ENCODE measurements around the gene OR10G7. TPM values are rescaled to one million over a fixed set of nuclear protein-coding genes. Genes with fewer than 3 reads are reported as not detected.

The OR10G7 gene
- total and polyA plus RNA-seq, 2 donors (not counting 1 experiment from before 2014, with no cell fraction given) = not detected

DNA sequence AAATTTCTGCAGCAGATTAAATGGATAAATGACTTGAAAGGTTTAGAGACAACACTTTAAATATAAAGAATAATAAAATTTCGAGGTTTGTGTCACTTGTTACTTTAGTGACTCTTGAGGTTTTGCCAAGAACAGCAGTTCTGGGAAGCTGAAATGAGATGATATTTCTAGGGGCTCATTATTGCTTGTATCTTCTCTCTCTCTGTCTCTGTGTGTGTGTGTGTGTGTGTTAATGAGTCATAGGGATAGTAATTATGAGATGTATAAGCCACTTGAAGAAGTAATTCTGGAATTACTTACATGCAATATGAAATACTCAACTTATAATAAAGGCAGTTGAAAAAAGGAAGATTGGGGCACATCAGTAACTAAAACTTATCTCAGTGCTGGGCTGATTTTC, 9.6 kb upstream of the OR10G7 start:
- Histone ChIP-seq H3K4me1 (ENCODE audit: control insufficient read depth, extremely low read depth, insufficient read depth, low read length) (no peaks in the 10 kb centered on the region), H3K9me3 (ENCODE audit: control insufficient read depth, insufficient read depth, low read depth, low read length) (no peaks in the 10 kb centered on the region), H3K27ac (ENCODE audit: insufficient read depth, low read length) (no peak overlapping the region), H3K4me2 (ENCODE audit: extremely low read depth, insufficient read depth, low read length) (no peak overlapping the region), H3K79me2 (ENCODE audit: control insufficient read depth, insufficient read depth, low read length) (no peaks in the 10 kb centered on the region), H4K20me1 (ENCODE audit: control insufficient read depth, extremely low read depth, insufficient read depth, low read length) (no peaks in the 10 kb centered on the region), H2AFZ (ENCODE audit: low read length) (no peak overlapping the region), H3K36me3 (ENCODE audit: control insufficient read depth, insufficient read depth, low read length) (no peaks in the 10 kb centered on the region), H3K27me3 (ENCODE audit: control insufficient read depth, insufficient read depth, low read length) (no peaks in the 10 kb centered on the region), H3K9ac (ENCODE audit: insufficient read depth, low read length) (no peak overlapping the region), H3K4me3 (replicated peaks in 1 of 4; ENCODE audit: control extremely low read depth in 1 of 4, insufficient read depth in 1 of 4, low read depth in 3 of 4, low read length in 4 of 4) (no peak overlapping the region)
- TF ChIP-seq CTCF (conservative IDR thresholded peaks at IDR 0.05 in 1 of 2, IDR thresholded peaks at IDR 0.05 in 1 of 2; ENCODE audit: low read depth in 1 of 2, low read length in 2 of 2) (no peak), EZH2 (IDR thresholded peaks at IDR 0.05; ENCODE audit: low read length, missing control alignments) (no peak)
- no peak for DNase-seq (ENCODE audit: low read depth in 2 of 2)

GRCh38 chr11:124043420-124043819, 2.3 kb upstream of the OR10G7 start:
- H3K9me3 ChIP-seq (ENCODE audit: control insufficient read depth, insufficient read depth, low read depth, low read length) = no peaks in the 10 kb centered on the region
- no peaks in the 10 kb centered on the region for H3K27me3 ChIP-seq (ENCODE audit: control insufficient read depth, insufficient read depth, low read length)

GRCh38 chr11:124039557-124039956, 1.6 kb downstream of the OR10G7 start:
- H3K36me3 ChIP-seq (ENCODE audit: control insufficient read depth, insufficient read depth, low read length) = no peaks in the 10 kb centered on the region
- H2AFZ ChIP-seq (ENCODE audit: low read length) = no peak overlapping the region
- no peak for DNase-seq (ENCODE audit: low read depth in 2 of 2)
- no peak overlapping the region for H3K4me2 ChIP-seq (ENCODE audit: extremely low read depth, insufficient read depth, low read length)
- H3K79me2 ChIP-seq (ENCODE audit: control insufficient read depth, insufficient read depth, low read length) = no peaks in the 10 kb centered on the region
- H3K4me3 ChIP-seq (replicated peaks in 1 of 4; ENCODE audit: control extremely low read depth in 1 of 4, insufficient read depth in 1 of 4, low read depth in 3 of 4, low read length in 4 of 4) = no peak overlapping the region
- H3K9ac ChIP-seq (ENCODE audit: insufficient read depth, low read length) = no peak overlapping the region
- TF ChIP-seq EZH2 (IDR thresholded peaks at IDR 0.05; ENCODE audit: low read length, missing control alignments) = no peak
- TF ChIP-seq CTCF (conservative IDR thresholded peaks at IDR 0.05 in 1 of 2, IDR thresholded peaks at IDR 0.05 in 1 of 2; ENCODE audit: low read depth in 1 of 2, low read length in 2 of 2) = no peak
- H3K27ac ChIP-seq (ENCODE audit: insufficient read depth, low read length) = no peak overlapping the region
- no peaks in the 10 kb centered on the region for H3K27me3 ChIP-seq (ENCODE audit: control insufficient read depth, insufficient read depth, low read length)
- no peaks in the 10 kb centered on the region for H3K9me3 ChIP-seq (ENCODE audit: control insufficient read depth, insufficient read depth, low read depth, low read length)
- no peaks in the 10 kb centered on the region for H3K4me1 ChIP-seq (ENCODE audit: control insufficient read depth, extremely low read depth, insufficient read depth, low read length)
- H4K20me1 ChIP-seq (ENCODE audit: control insufficient read depth, extremely low read depth, insufficient read depth, low read length) = no peaks in the 10 kb centered on the region

More at GRCh38 chr11:124043420-124043819, 2.3 kb upstream of the OR10G7 start:
- no peaks in the 10 kb centered on the region for H4K20me1 ChIP-seq (ENCODE audit: control insufficient read depth, extremely low read depth, insufficient read depth, low read length)
- H3K4me3 ChIP-seq (replicated peaks in 1 of 4; ENCODE audit: control extremely low read depth in 1 of 4, insufficient read depth in 1 of 4, low read depth in 3 of 4, low read length in 4 of 4) = no peak overlapping the region
- H3K4me2 ChIP-seq (ENCODE audit: extremely low read depth, insufficient read depth, low read length) = no peak overlapping the region
- H3K9ac ChIP-seq (ENCODE audit: insufficient read depth, low read length) = no peak overlapping the region
- TF ChIP-seq EZH2 (IDR thresholded peaks at IDR 0.05; ENCODE audit: low read length, missing control alignments) (no peak), CTCF (conservative IDR thresholded peaks at IDR 0.05 in 1 of 2, IDR thresholded peaks at IDR 0.05 in 1 of 2; ENCODE audit: low read depth in 1 of 2, low read length in 2 of 2) (no peak)
- H3K36me3 ChIP-seq (ENCODE audit: control insufficient read depth, insufficient read depth, low read length) = no peaks in the 10 kb centered on the region
- no peaks in the 10 kb centered on the region for H3K79me2 ChIP-seq (ENCODE audit: control insufficient read depth, insufficient read depth, low read length)
- no peak overlapping the region for H3K27ac ChIP-seq (ENCODE audit: insufficient read depth, low read length)
- no peaks in the 10 kb centered on the region for H3K4me1 ChIP-seq (ENCODE audit: control insufficient read depth, extremely low read depth, insufficient read depth, low read length)
- no peak overlapping the region for H2AFZ ChIP-seq (ENCODE audit: low read length)
- no peak for DNase-seq (ENCODE audit: low read depth in 2 of 2)
